CD14-positive monocyte (primary cell): ENCODE results near the gene LYRM4. TPM values are rescaled to one million over a fixed set of nuclear protein-coding genes. Genes with fewer than 3 reads are reported as not detected.
A peak's percentile ranks its signal among the peaks of the same experiment; 100 is the strongest.

Source experiments
- DNase-seq, 3 donors: peaks; one replicate each; pipeline ENCODE4 v3.0.0-alpha.2; 2011 to 2022
- H2AFZ ChIP-seq: 2 replicates; pipeline ENCODE4 v1.6.0; 2012; ENCODE audit warnings: mild to moderate bottlenecking, low read depth, low read length, inconsistent platforms; ENCODE audit not compliant: insufficient read depth, poor library complexity, severe bottlenecking
- H3K27ac ChIP-seq, 2 donors: 1 replicate in 1 of 2; 2 replicates in 1 of 2; pipeline ENCODE4 v1.5.1; 2012 to 2013; ENCODE audit warnings: low read length in 2 of 2, control low read depth in 1 of 2, inconsistent platforms in 1 of 2, low read depth in 1 of 2, mild to moderate bottlenecking in 1 of 2
- H3K27me3 ChIP-seq, 2 donors: one replicate each; pipeline versions ENCODE4 v1.6.0 to v1.6.1; 2011 to 2013; ENCODE audit warnings: low read length in 2 of 2; ENCODE audit not compliant: control insufficient read depth in 2 of 2, insufficient read depth in 2 of 2
- H3K36me3 ChIP-seq, 2 donors: replicated peaks in 1 of 2; 1 replicate in 1 of 2; 2 replicates in 1 of 2; pipeline versions ENCODE4 v1.5.1 to v1.6.1; 2012 to 2013; ENCODE audit warnings: low read length in 2 of 2, control low read depth in 1 of 2, inconsistent platforms in 1 of 2, mild to moderate bottlenecking in 1 of 2; ENCODE audit not compliant: insufficient read depth in 2 of 2, control insufficient read depth in 1 of 2
- H3K4me1 ChIP-seq, 2 donors: 1 replicate in 1 of 2; 2 replicates in 1 of 2; pipeline versions ENCODE4 v1.5.1 to v1.6.1; 2012 to 2013; ENCODE audit warnings: low read length in 2 of 2, control low read depth in 1 of 2, inconsistent platforms in 1 of 2, mild to moderate bottlenecking in 1 of 2, moderate library complexity in 1 of 2; ENCODE audit not compliant: insufficient read depth in 2 of 2, control insufficient read depth in 1 of 2
- H3K4me2 ChIP-seq: replicated peaks from 2 replicates; pipeline ENCODE3; 2012; ENCODE audit warnings: low read length, moderate library complexity, mild to moderate bottlenecking; ENCODE audit not compliant: poor library complexity, severe bottlenecking; ENCODE audit errors: extremely low read depth
- H3K4me3 ChIP-seq, 3 experiments: fragments of 200-600 bp in 1 of 3; sonication (generic) in 1 of 3; replicated peaks in 1 of 3; 1 replicate in 2 of 3; 2 replicates in 1 of 3; pipeline ENCODE4 v1.5.1; 2011 to 2013; ENCODE audit warnings: low read length in 3 of 3, mild to moderate bottlenecking in 3 of 3, control low read depth in 2 of 3, low read depth in 2 of 3, inconsistent platforms in 1 of 3, moderate library complexity in 1 of 3
- H3K79me2 ChIP-seq: 2 replicates; pipeline ENCODE4 v1.6.0; 2012; ENCODE audit warnings: mild to moderate bottlenecking, control low read depth, inconsistent platforms, low read length, moderate library complexity; ENCODE audit not compliant: insufficient read depth
- H3K9ac ChIP-seq: 2 replicates; pipeline ENCODE4 v1.6.0; 2017; ENCODE audit warnings: low read length, mild to moderate bottlenecking; ENCODE audit not compliant: insufficient read depth, poor library complexity, severe bottlenecking
- H3K9me3 ChIP-seq, 2 donors: replicated peaks in 1 of 2; 1 replicate in 1 of 2; 2 replicates in 1 of 2; pipeline versions ENCODE4 v1.5.1 to v1.6.1; 2012 to 2013; ENCODE audit warnings: low read length in 2 of 2, control low read depth in 1 of 2; ENCODE audit not compliant: control insufficient read depth in 1 of 2, insufficient read depth in 1 of 2
- H4K20me1 ChIP-seq: 2 replicates; pipeline ENCODE4 v1.6.0; 2012; ENCODE audit warnings: mild to moderate bottlenecking, low read length, control low read depth, moderate library complexity; ENCODE audit not compliant: insufficient read depth
- H3K27ac Mint-ChIP-seq, 7 donors: one replicate each; pipeline ENCODE4 v1.8.0; 2020; ENCODE audit warnings: mild to moderate bottlenecking in 7 of 7, mixed read lengths in 7 of 7, moderate library complexity in 6 of 7, inconsistent platforms in 2 of 7
- H3K27me3 Mint-ChIP-seq, 3 donors: one replicate each; pipeline ENCODE4 v1.8.0; 2021 to 2022; ENCODE audit warnings: low read depth in 3 of 3, mild to moderate bottlenecking in 3 of 3, mixed read lengths in 3 of 3, moderate library complexity in 3 of 3, inconsistent platforms in 1 of 3
- H3K36me3 Mint-ChIP-seq, 2 donors: one replicate each; pipeline ENCODE4 v1.8.0; 2020; ENCODE audit warnings: mixed read lengths in 2 of 2, inconsistent platforms in 1 of 2, mild to moderate bottlenecking in 1 of 2
- H3K4me1 Mint-ChIP-seq: one replicate; pipeline ENCODE4 v1.8.0; 2020; ENCODE audit warnings: mild to moderate bottlenecking, mixed read lengths
- H3K4me3 Mint-ChIP-seq, 2 donors: one replicate each; pipeline ENCODE4 v1.8.0; 2020; ENCODE audit warnings: mild to moderate bottlenecking in 2 of 2, mixed read lengths in 2 of 2, moderate library complexity in 1 of 2
- H3K9me3 Mint-ChIP-seq, 7 donors: one replicate each; pipeline ENCODE4 v1.8.0; 2020 to 2022; ENCODE audit warnings: mixed read lengths in 7 of 7, mild to moderate bottlenecking in 6 of 7, moderate library complexity in 6 of 7, inconsistent platforms in 2 of 7
- CTCF ChIP-seq: fragments of 200-600 bp; IDR thresholded peaks from one replicate; pipeline ENCODE4 v1.8.0; 2022; ENCODE audit warnings: antibody characterized with exemption, mild to moderate bottlenecking
- WGBS: methylation state at CpG from one replicate; pipeline ENCODE4 v1.1.5; 2013; ENCODE audit warnings: missing lambda C conversion rate; ENCODE audit not compliant: insufficient coverage; 5-methylcytosine and 5-hydroxymethylcytosine counted together
- intact Hi-C, 2 donors: fragments of 100-400 bp; cut with micrococcal nuclease; formaldehyde crosslinking; loops; one replicate each; pipeline versions ENCODE4 v1.15.0 to v1.15.1; 2023
- polyA plus RNA-seq, 3 donors: library from polyadenylated mRNA; depleted of rRNA in 1 of 3; unstranded in 2 of 3; stranded (reverse) in 1 of 3; fragments of 300-500 nt in 2 of 3; fragments of >200 nt in 1 of 3; fragmentation: Illumina TruSeq in 2 of 3; gene quantifications; 1 replicate in 2 of 3; 2 replicates in 1 of 3; pipeline ENCODE4 v1.2.3, GENCODE V29; 2012 to 2021

The LYRM4 gene
- polyA plus RNA-seq, 3 donors = 13.7 to 19.6 (median 18.1) TPM

DNA sequence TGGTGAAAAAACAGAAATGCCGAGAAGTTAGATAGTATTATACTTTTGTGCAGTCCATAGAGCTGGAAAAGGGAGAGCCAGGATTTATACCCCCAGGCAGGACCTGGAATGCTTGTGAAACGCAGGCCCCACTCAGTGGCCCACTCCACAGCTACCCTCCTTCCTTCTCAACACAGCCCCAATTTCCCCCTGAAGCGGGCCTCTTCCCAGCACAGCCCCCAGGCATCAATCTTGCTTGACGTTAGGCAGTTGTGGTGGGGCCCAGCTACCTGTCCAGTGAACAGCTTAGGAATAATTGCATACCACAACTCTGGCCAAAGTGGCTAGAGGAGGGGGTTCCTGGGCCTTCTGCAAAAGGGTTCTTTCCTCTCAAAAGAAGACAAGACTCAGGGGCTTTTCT is 114.4 kb downstream of the LYRM4 start:
- no peak overlapping the region for H2AFZ ChIP-seq
- peaks cover 4% of the 10 kb centered on the region for H3K4me1 Mint-ChIP-seq
- H3K79me2 ChIP-seq = no peaks in the 10 kb centered on the region
- no peak overlapping the region for H3K9ac ChIP-seq
- no peak overlapping the region for H3K4me3 ChIP-seq
- 38% methylated on average over 2 of the region's 4 CpGs for WGBS
- no peaks in the 10 kb centered on the region for H4K20me1 ChIP-seq
- intact Hi-C loops = loop anchor here (5.0 to 10.0 kb wide), 2 partner anchors 228 to 1401 kb away; no protein-coding TSS in a partner anchor
- no peak for TF ChIP-seq CTCF
- peaks cover 0 to 2% of the 10 kb centered on the region in 2 donors for H3K36me3 ChIP-seq
- no peak overlapping the region for H3K27ac ChIP-seq
- H3K9me3 Mint-ChIP-seq = peaks cover 0 to 4% (median 0%) of the 10 kb centered on the region in 7 donors
- DNase-seq = no peak
- H3K36me3 Mint-ChIP-seq = peaks cover 0 to 2% of the 10 kb centered on the region in 2 donors
- no peaks in the 10 kb centered on the region for H3K9me3 ChIP-seq
- H3K4me1 ChIP-seq = no peaks in the 10 kb centered on the region
- peak overlapping the region in 1 of 7 donors; percentile 41 for H3K27ac Mint-ChIP-seq
- peak overlapping the region in 1 of 2 donors; percentile 21 for H3K4me3 Mint-ChIP-seq
- no peaks in the 10 kb centered on the region for H3K27me3 ChIP-seq
- H3K4me2 ChIP-seq = no peak overlapping the region
- H3K27me3 Mint-ChIP-seq = no peaks in the 10 kb centered on the region

GRCh38 chr6:5143634-5144311 is 117.0 kb downstream of the LYRM4 start:
- 29% methylated on average over 6 of the region's 9 CpGs for WGBS
- Histone ChIP-seq H3K36me3 (peaks cover 0 to 2% of the 10 kb centered on the region in 2 donors), H2AFZ (no peak overlapping the region), H3K27me3 (no peaks in the 10 kb centered on the region), H3K27ac (no peak overlapping the region), H3K79me2 (no peaks in the 10 kb centered on the region), H3K4me2 (no peak overlapping the region), H3K9me3 (no peaks in the 10 kb centered on the region), H4K20me1 (no peaks in the 10 kb centered on the region), H3K4me3 (no peak overlapping the region), H3K4me1 (no peaks in the 10 kb centered on the region), H3K9ac (no peak overlapping the region)
- Mint-ChIP-seq H3K4me3 (no peak overlapping the region), H3K27ac (peak overlapping the region in 3 of 7 donors; percentile 15 to 62 (median 46)), H3K36me3 (peaks cover 0 to 2% of the 10 kb centered on the region in 2 donors), H3K27me3 (no peaks in the 10 kb centered on the region), H3K9me3 (peaks cover 0 to 4% (median 0%) of the 10 kb centered on the region in 7 donors), H3K4me1 (peaks cover 9% of the 10 kb centered on the region)
- DNase-seq = peak; percentile 51 to 70 (median 67)
- intact Hi-C loops = loop anchor here (5.0 to 10.0 kb wide), 2 partner anchors 231 to 234 kb away; no protein-coding TSS in a partner anchor
- TF ChIP-seq CTCF = peak; percentile 86
